SK-N-MC (cell line): ENCODE results near the gene CELSR1.

ENCODE experiments used
- EZH2 ChIP-seq: fragments of 200-600 bp; sonication (generic); IDR thresholded peaks from one replicate; pipeline ENCODE4 v1.6.1; 2017; ENCODE audit warnings: antibody characterized with exemption
- POLR2AphosphoS5 ChIP-seq: IDR thresholded peaks from 2 replicates; pipeline ENCODE4 v1.6.1; 2012; ENCODE audit warnings: mild to moderate bottlenecking, low read depth, low read length, borderline replicate concordance

DNA sequence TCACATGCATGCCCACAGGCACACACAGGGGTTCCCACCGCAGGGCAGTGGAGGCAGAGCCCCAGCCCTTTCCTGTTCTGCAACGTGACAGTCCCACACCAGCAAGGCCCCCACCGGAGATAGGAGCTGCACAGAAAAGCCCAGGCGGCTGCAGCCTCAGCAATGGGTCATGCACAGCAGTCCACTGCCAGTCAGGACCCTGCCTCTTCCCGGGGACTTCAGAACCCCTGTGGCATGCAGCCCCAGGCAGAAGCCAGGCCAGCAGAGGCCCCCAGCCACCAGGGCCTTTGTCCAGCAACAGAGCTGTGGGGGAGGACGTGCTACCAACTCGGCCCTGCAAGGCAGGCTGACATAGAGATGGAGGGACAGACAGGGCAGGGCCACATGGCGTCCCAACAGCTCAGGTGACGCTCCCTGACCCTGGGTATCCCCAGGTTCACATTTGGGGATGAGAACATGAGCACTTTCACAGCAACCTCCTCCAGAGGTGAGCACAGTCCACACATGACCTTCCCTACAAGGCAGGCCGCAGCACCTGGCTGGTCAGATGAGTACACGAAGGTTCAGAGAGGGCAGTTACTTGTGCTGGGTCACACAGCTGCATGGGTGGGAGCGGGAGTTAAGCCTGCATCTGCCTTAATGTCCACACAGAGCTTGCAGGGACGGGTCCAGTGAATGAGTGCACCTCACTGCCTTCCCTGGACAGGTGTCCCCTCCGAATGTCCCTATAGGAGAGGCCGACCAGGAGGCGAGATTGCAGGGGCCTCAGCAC, 87.3 kb downstream of the CELSR1 start:
- TF ChIP-seq EZH2: no peak
- no peak for TF ChIP-seq POLR2AphosphoS5
